Choroid plexus epithelial cell (primary cell): ENCODE data around the gene TTC12.

ENCODE experiments used
- DNase-seq: peaks from one replicate; pipeline ENCODE4 v3.0.0-alpha.2; 2010; ENCODE audit warnings: low read depth
- H3K4me3 ChIP-seq: 2 replicates; pipeline ENCODE4 v1.5.1; 2011; ENCODE audit warnings: low read depth, mild to moderate bottlenecking, control low read depth, low read length, moderate library complexity
- CTCF ChIP-seq: conservative IDR thresholded peaks from 2 replicates; pipeline ENCODE4 v1.5.1; 2011; ENCODE audit warnings: low read depth, mild to moderate bottlenecking, control low read depth, inconsistent platforms, low read length, moderate library complexity

The TTC12 gene

GRCh38 chr11:113311536-113311935 lies 2.8 kb upstream of the TTC12 start:
- no peak overlapping the region for H3K4me3 ChIP-seq
- TF ChIP-seq CTCF, result no peak
- DNase-seq, result peak; percentile 43

- no peak overlapping the region for H3K4me3 ChIP-seq
- no peak for DNase-seq
- no peak for TF ChIP-seq CTCF
Measured at GRCh38 chr11:113313601-113314000, 782 bp upstream of the TTC12 start.

- DNase-seq, result no peak
- peak overlapping the region; percentile 98 for H3K4me3 ChIP-seq
- no peak for TF ChIP-seq CTCF
Measured at GRCh38 chr11:113314065-113314388, 356 bp upstream of the TTC12 start.

- TF ChIP-seq CTCF, result no peak
- no peak for DNase-seq
- no peak overlapping the region for H3K4me3 ChIP-seq
Measured at GRCh38 chr11:113315811-113316210, 1.4 kb downstream of the TTC12 start.

GRCh38 chr11:113316256-113316655 lies 1.9 kb downstream of the TTC12 start:
- no peak for DNase-seq
- TF ChIP-seq CTCF, result no peak
- no peak overlapping the region for H3K4me3 ChIP-seq

GRCh38 chr11:113317339-113317738 lies 3.0 kb downstream of the TTC12 start:
- TF ChIP-seq CTCF, result no peak
- H3K4me3 ChIP-seq, result no peak overlapping the region
- no peak for DNase-seq

GRCh38 chr11:113319085-113319484 lies 4.7 kb downstream of the TTC12 start:
- DNase-seq, result no peak
- TF ChIP-seq CTCF, result no peak
- no peak overlapping the region for H3K4me3 ChIP-seq
